Measurements from ENCODE around the gene FAIM2. TPM values are rescaled to one million over a fixed set of nuclear protein-coding genes. Genes with fewer than 3 reads are reported as not detected.
A peak's percentile ranks its signal among the peaks of the same experiment; 100 is the strongest.
"Not testable (repeated sequence)": the region's sequence is repeated elsewhere in the genome, so short reads cannot be mapped to it uniquely, and the experiment has no call there.

Gene FAIM2
- polyA plus RNA-seq, 10 donors = 5.3 to 14.0 (median 7.7) TPM

GRCh38 chr12:49866859-49867569 lies 36.7 kb downstream of the FAIM2 start:
- peak; percentile 60 to 82 (median 77) for DNase-seq

- DNase-seq = no peak
Measured at GRCh38 chr12:49865782-49866135, 37.9 kb downstream of the FAIM2 start.

- DNase-seq = no peak
Measured at GRCh38 chr12:49865109-49865781, 38.5 kb downstream of the FAIM2 start.

- DNase-seq = no peak
Measured at GRCh38 chr12:49864798-49865090, 39.0 kb downstream of the FAIM2 start.

GRCh38 chr12:49863946-49864797 lies 39.5 kb downstream of the FAIM2 start:
- DNase-seq = peak in 1 of 3 donors; percentile 62

- DNase-seq = not testable (repeated sequence)
Measured at GRCh38 chr12:49860921-49861320, 42.8 kb downstream of the FAIM2 start.

- not testable (repeated sequence) for DNase-seq
Measured at GRCh38 chr12:49855890-49856289, 47.8 kb downstream of the FAIM2 start.

- DNase-seq = no peak
Measured at GRCh38 chr12:49854976-49855375, 48.7 kb downstream of the FAIM2 start.

GRCh38 chr12:49853671-49854070 lies 50.0 kb downstream of the FAIM2 start:
- DNase-seq = no peak

- no peak for DNase-seq
Measured at GRCh38 chr12:49847161-49847560, 56.5 kb downstream of the FAIM2 start.

- no peak for DNase-seq
Measured at GRCh38 chr12:49846032-49846431, 57.7 kb downstream of the FAIM2 start.

GRCh38 chr12:49843876-49844437 lies 59.7 kb downstream of the FAIM2 start:
- DNase-seq = no peak

GRCh38 chr12:49843411-49843810 lies 60.3 kb downstream of the FAIM2 start:
- DNase-seq = no peak

GRCh38 chr12:49842519-49843352 lies 61.0 kb downstream of the FAIM2 start, which contains the start of gene BCDIN3D:
BCDIN3D (minus strand) TSS chr12:49843106; CDS start chr12:49843087, 19 bp downstream.
- DNase-seq = peak; percentile 89 to 97 (median 93)

GRCh38 chr12:49838973-49839633 lies 64.6 kb downstream of the FAIM2 start:
- peak in 2 of 3 donors; percentile 37 to 65 for DNase-seq

- DNase-seq = no peak
Measured at GRCh38 chr12:49832836-49833421, 70.8 kb downstream of the FAIM2 start.

GRCh38 chr12:49831717-49832116 lies 72.0 kb downstream of the FAIM2 start:
- DNase-seq = no peak

GRCh38 chr12:49828133-49829091 lies 75.3 kb downstream of the FAIM2 start, which contains the start of gene NCKAP5L:
NCKAP5L (minus strand) TSS chr12:49828413; CDS start chr12:49804044, 24,369 bp downstream.
- DNase-seq = peak; percentile 96 to 99 (median 97)

All from muscle of back (tissue), 11 donors.